GM13976 (cell line): Measurements from ENCODE around the gene REST.

Experiments used
- DNase-seq: peaks from one replicate; pipeline ENCODE4 v3.0.0; 2012; ENCODE audit warnings: low spot score
- in situ Hi-C: fragments of 300-500 bp; cut with MboI; formaldehyde crosslinking; loops from one replicate; pipeline ENCODE4 v1.12.0; 2022; ENCODE audit warnings: low sequenced_read_pairs, mixed read lengths, inconsistent platforms; ENCODE audit not compliant: unreplicated experiment
- TF ChIP-seq, protein P1 (sequence below): IDR thresholded peaks from 2 replicates; pipeline ENCODE4 v1.5.1; 2012; ENCODE audit warnings: borderline replicate concordance, mild to moderate bottlenecking; ENCODE audit not compliant: insufficient read depth; ENCODE audit errors: extremely low read depth, missing control alignments, control extremely low read depth

The REST gene, protein sequence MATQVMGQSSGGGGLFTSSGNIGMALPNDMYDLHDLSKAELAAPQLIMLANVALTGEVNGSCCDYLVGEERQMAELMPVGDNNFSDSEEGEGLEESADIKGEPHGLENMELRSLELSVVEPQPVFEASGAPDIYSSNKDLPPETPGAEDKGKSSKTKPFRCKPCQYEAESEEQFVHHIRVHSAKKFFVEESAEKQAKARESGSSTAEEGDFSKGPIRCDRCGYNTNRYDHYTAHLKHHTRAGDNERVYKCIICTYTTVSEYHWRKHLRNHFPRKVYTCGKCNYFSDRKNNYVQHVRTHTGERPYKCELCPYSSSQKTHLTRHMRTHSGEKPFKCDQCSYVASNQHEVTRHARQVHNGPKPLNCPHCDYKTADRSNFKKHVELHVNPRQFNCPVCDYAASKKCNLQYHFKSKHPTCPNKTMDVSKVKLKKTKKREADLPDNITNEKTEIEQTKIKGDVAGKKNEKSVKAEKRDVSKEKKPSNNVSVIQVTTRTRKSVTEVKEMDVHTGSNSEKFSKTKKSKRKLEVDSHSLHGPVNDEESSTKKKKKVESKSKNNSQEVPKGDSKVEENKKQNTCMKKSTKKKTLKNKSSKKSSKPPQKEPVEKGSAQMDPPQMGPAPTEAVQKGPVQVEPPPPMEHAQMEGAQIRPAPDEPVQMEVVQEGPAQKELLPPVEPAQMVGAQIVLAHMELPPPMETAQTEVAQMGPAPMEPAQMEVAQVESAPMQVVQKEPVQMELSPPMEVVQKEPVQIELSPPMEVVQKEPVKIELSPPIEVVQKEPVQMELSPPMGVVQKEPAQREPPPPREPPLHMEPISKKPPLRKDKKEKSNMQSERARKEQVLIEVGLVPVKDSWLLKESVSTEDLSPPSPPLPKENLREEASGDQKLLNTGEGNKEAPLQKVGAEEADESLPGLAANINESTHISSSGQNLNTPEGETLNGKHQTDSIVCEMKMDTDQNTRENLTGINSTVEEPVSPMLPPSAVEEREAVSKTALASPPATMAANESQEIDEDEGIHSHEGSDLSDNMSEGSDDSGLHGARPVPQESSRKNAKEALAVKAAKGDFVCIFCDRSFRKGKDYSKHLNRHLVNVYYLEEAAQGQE

GRCh38 chr4:56907489-56908205 lies at the start of gene REST:
Gene REST (plus strand): TSS chr4:56907900. CDS start chr4:56910639, 2,739 bp downstream.
- TF ChIP-seq, protein P1, sequence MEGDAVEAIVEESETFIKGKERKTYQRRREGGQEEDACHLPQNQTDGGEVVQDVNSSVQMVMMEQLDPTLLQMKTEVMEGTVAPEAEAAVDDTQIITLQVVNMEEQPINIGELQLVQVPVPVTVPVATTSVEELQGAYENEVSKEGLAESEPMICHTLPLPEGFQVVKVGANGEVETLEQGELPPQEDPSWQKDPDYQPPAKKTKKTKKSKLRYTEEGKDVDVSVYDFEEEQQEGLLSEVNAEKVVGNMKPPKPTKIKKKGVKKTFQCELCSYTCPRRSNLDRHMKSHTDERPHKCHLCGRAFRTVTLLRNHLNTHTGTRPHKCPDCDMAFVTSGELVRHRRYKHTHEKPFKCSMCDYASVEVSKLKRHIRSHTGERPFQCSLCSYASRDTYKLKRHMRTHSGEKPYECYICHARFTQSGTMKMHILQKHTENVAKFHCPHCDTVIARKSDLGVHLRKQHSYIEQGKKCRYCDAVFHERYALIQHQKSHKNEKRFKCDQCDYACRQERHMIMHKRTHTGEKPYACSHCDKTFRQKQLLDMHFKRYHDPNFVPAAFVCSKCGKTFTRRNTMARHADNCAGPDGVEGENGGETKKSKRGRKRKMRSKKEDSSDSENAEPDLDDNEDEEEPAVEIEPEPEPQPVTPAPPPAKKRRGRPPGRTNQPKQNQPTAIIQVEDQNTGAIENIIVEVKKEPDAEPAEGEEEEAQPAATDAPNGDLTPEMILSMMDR = no peak
- in situ Hi-C loops = no loop called here
- DNase-seq = peak; percentile 85

DNA sequence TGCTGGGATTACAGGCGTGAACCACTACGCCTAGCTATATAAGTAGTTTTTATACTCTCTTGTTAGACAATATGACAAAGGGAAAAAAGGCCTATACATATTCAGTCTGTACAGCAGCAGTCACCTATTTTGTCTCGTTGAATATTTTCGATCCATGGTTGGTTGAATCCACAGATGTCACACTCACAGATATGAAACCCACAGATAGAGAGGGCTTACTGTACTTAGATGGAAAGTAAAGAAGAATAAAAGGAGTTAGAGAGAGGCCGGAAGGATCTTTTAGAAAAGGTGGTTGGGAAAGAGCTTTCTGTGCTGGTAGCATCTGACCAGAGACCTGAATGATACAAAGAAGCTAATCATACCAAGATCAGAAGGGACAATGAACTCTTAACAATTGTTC lies 47.9 kb upstream of the REST start:
- TF ChIP-seq, protein P1 = no peak
- DNase-seq = no peak
- in situ Hi-C loops = no loop called here

DNA sequence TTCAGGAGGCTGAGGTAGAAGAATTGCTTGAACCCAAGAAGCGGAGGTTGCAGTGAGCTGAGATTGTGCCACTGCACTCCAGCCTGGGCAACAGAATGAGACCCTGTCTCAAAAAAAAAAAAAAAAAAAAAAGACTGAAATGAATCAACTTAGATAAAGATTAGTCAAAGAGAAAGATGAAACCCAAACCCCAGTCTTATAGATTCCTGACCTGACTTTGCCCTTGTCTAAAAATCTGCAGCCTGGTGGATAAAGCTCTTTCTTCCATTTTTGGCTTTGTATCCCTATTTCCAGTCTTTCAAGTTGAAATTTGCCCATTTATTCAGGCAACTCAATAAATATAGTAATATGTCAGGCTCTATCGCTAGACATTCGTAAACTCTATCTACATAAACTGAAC lies 46.9 kb upstream of the REST start:
- no peak for DNase-seq
- in situ Hi-C loops = no loop called here
- TF ChIP-seq, protein P1 = no peak

- TF ChIP-seq, protein P1 = no peak
- DNase-seq = no peak
- in situ Hi-C loops = no loop called here
These were observed 46.3 kb upstream of the REST start for GRCh38 chr4:56861360-56861759.

GRCh38 chr4:56863441-56864139 lies 44.1 kb upstream of the REST start:
- in situ Hi-C loops = no loop called here
- no peak for DNase-seq
- TF ChIP-seq, protein P1 = no peak
